Stimulated activated naive CD8-positive, alpha-beta T cell treated with anti-CD3 and anti-CD28 coated beads, Interleukin-15, Interleukin-2, amounts not matched to agents 100 ng/mL and 50 ng/mL, for 24 hours (primary cell): ENCODE measurements around the gene NFATC2.

ENCODE experiments used
- H3K27ac Mint-ChIP-seq: one replicate; pipeline ENCODE4 v1.8.0; 2021; ENCODE audit warnings: mild to moderate bottlenecking, mixed read lengths
- H3K27me3 Mint-ChIP-seq: one replicate; pipeline ENCODE4 v1.8.0; 2021; ENCODE audit warnings: mixed read lengths
- H3K36me3 Mint-ChIP-seq: one replicate; pipeline ENCODE4 v1.8.0; 2021; ENCODE audit warnings: low read depth, mixed read lengths
- H3K4me1 Mint-ChIP-seq: one replicate; pipeline ENCODE4 v1.8.0; 2021; ENCODE audit warnings: low read depth, mixed read lengths
- H3K4me3 Mint-ChIP-seq: one replicate; pipeline ENCODE4 v1.8.0; 2021; ENCODE audit warnings: mild to moderate bottlenecking, mixed read lengths
- H3K9me3 Mint-ChIP-seq: one replicate; pipeline ENCODE4 v1.8.0; 2021; ENCODE audit warnings: mixed read lengths

The NFATC2 gene

DNA sequence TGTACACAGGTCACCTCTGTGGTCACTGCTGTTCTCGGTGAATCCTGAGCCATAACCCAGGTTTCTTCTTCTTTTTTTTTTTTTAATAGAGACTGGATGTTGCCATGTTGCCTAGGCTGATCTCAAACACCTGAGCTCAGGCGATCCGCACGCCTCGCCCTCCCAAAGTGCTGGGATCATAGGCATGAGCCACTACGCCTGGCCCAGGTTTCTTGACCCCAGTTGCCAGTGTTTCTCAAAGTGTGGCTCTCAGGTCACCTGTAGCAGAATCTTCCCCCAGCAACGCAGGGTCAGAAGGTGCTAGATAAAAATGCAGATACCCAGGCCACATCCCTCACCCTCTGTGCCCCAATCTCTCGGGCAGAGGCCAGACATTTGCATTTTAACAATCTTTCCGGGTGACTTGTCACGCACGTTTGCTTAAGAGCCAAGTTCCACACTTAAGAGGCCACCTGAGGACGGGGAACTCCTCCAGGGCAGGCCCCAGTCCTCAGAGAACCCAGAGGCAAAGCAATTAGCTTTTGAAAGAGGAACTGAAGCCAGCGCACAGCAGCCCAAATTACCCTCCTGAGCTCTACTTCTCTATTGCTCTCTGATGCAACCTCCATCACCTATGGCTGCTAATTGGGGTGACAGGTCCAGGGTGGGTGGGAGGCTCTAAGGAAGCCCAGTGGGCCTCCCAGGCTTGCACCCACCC, 81.8 kb downstream of the NFATC2 start:
- peaks cover 50% of the 10 kb centered on the region for H3K36me3 Mint-ChIP-seq

DNA sequence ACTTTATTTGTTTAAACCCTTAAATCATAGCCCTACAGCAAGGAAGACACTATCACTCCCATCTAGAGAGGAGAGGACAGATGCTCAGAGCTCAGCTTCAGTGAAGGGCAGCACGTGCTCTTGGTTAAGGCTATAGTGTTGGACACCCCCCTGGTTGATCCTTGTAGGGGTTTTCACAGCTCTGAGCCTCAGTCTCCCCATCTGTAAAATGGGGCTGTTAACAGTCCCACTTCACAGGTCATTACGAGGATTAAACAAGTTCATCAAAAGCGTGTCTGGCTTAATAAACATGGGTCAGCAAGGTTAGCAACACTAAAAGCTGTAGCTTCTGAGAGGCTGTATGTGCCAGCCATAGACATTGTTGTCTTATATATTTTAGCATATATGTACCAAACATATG, 82.4 kb downstream of the NFATC2 start:
- no peaks in the 10 kb centered on the region for H3K9me3 Mint-ChIP-seq
- H3K27ac Mint-ChIP-seq, result no peak overlapping the region
- H3K27me3 Mint-ChIP-seq, result no peaks in the 10 kb centered on the region
- peaks cover 50% of the 10 kb centered on the region for H3K36me3 Mint-ChIP-seq
- peaks cover 47% of the 10 kb centered on the region for H3K4me1 Mint-ChIP-seq
- no peak overlapping the region for H3K4me3 Mint-ChIP-seq

More for the DNA sequence above, 81.8 kb downstream of the NFATC2 start:
- no peaks in the 10 kb centered on the region for H3K27me3 Mint-ChIP-seq
- no peaks in the 10 kb centered on the region for H3K9me3 Mint-ChIP-seq
- no peak overlapping the region for H3K4me3 Mint-ChIP-seq
- H3K27ac Mint-ChIP-seq, result peak overlapping the region; percentile 23
- H3K4me1 Mint-ChIP-seq, result peaks cover 43% of the 10 kb centered on the region

DNA sequence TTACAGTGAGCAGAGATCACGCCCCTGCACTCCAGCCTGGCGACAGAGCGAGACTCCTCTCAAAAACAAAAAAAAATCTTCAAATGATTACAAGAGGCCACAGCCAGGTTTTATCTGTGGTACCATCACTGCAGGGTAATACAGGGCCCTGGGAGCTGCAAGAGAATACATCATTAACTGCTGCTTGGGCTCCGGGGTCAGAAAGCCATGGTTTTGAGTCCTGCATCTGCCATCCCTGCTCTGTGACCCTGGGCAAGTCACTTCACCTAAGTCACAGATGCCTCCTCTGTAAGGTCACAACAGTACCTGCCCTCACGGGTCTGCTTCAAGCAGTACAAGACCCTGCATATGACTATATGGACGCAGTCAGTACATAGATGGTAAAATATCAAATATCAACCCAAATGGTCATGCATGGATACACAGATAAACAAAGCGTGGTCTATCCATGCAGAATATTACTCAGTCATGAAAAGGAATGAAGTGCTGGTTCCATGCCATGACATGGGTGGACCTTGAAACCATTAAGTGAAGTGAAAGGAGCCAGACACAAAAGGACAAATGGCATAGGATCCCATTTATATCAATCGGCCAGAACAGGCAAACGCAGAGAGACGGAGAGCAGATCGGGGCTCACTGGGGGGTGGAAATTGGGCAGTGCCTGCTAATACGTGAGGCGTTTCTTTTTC, 83.6 kb downstream of the NFATC2 start:
- no peak overlapping the region for H3K27ac Mint-ChIP-seq
- no peak overlapping the region for H3K4me3 Mint-ChIP-seq
- no peaks in the 10 kb centered on the region for H3K9me3 Mint-ChIP-seq
- H3K4me1 Mint-ChIP-seq, result peaks cover 43% of the 10 kb centered on the region
- no peaks in the 10 kb centered on the region for H3K27me3 Mint-ChIP-seq
- H3K36me3 Mint-ChIP-seq, result peaks cover 54% of the 10 kb centered on the region

DNA sequence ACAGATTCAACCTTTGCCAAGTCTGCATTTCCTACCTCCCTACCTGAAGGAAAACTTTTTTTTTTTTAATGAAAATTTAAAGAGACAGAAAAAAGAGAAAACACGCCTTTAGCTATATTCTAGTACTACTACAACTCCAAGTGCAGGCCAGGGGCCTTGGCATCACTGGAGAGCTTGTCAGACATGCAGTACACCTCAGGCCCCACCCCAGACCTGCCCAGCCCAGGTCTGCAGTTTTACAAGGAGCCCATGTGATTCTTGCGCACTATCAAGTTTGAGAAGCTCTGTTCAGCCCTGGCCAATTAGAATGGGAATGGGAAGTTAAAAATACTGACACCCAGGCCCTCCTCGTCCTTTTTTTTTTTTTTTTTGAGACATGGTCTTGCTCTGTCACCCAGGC, 85.0 kb downstream of the NFATC2 start:
- Mint-ChIP-seq H3K4me3 (no peak overlapping the region), H3K36me3 (peaks cover 57% of the 10 kb centered on the region), H3K4me1 (peaks cover 35% of the 10 kb centered on the region), H3K27me3 (no peaks in the 10 kb centered on the region), H3K9me3 (no peaks in the 10 kb centered on the region), H3K27ac (peak overlapping the region; percentile 65)

DNA sequence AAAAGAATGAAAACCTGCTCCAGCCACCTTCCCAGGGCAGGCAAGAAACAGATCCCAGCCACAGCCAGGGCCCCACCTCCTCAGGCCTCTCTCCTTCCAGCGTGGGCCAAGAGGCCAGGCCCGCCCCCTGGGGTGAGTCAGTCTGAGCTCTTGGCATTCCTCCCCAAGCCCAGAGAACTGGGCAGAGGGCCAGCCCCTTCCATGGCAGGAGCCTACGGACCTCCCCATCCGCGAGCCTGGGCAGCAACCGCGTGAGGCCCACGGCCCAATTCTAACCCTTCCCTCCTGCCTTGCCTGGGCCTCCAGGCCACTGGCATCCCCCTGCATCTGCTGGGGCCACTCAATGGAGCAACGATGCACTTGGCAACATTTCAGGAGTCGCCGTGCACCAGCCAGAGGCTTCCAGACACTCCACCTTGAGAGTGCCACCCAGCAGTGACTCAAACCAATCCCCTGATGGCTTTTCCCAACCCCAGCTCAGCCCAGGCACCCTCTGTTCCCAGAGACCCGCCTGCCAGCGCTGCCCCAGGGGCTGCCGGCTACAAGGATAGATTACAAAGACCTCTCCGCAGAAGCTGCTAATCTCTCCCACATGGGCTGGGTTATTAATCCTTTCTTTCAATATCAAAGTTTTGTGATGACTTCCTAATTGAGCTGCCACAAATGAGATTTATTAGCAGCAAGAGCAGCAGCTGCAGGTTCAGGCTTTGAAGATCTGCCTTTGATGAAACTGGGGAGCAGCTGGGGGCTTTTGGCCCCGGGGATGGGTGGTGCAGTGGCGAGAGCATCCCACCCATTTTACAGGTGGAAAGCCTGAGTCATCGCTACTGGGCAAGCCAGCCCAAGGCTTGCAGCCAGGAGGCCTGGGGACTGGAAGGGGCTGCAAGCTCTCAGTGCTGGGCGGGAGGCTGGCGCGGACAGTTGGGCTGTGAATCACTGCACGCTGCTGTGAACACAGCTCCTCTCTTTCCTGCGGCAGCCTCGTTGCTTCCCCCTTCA, 85.7 kb downstream of the NFATC2 start:
- peaks cover 35% of the 10 kb centered on the region for H3K4me1 Mint-ChIP-seq
- no peaks in the 10 kb centered on the region for H3K27me3 Mint-ChIP-seq
- H3K4me3 Mint-ChIP-seq, result peak overlapping the region; percentile 30
- H3K27ac Mint-ChIP-seq, result peak overlapping the region; percentile 65
- no peaks in the 10 kb centered on the region for H3K9me3 Mint-ChIP-seq
- peaks cover 62% of the 10 kb centered on the region for H3K36me3 Mint-ChIP-seq

DNA sequence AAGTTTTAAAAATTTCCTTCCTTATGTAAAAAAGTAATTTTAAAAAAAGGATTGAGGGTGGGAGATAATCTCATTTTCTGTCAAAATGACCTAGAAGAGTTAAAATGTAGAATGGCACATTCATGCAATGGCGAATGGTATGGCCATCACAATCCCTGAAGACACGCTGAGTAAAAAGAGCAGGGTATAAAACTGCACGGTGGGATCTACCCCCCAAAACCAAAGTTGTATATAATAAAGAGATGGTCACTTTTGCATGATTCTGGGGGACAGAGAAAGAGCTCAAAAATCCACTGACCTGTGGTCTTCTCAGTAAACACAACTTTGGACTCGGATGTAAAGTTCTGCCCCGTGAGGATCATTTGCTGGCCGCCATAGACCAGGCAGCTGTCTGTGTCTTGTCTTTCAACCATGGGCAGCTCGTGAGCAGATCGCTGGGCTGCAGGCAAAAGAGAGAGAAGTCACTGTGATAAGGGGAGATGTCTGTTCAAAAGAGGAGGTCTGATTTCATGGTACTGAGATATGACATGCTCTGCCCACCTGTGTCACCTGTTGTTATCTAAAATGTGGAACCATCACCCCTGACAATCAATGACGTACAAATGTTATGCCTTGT, 88.2 kb downstream of the NFATC2 start:
- H3K27me3 Mint-ChIP-seq, result no peaks in the 10 kb centered on the region
- no peak overlapping the region for H3K4me3 Mint-ChIP-seq
- H3K4me1 Mint-ChIP-seq, result peaks cover 28% of the 10 kb centered on the region
- H3K36me3 Mint-ChIP-seq, result peaks cover 59% of the 10 kb centered on the region
- H3K9me3 Mint-ChIP-seq, result no peaks in the 10 kb centered on the region
- H3K27ac Mint-ChIP-seq, result no peak overlapping the region

- H3K27me3 Mint-ChIP-seq, result no peaks in the 10 kb centered on the region
- H3K4me1 Mint-ChIP-seq, result peaks cover 22% of the 10 kb centered on the region
- peak overlapping the region; percentile 38 for H3K27ac Mint-ChIP-seq
- H3K4me3 Mint-ChIP-seq, result no peak overlapping the region
- H3K9me3 Mint-ChIP-seq, result no peaks in the 10 kb centered on the region
- peaks cover 63% of the 10 kb centered on the region for H3K36me3 Mint-ChIP-seq
Measured at GRCh38 chr20:51452734-51453365, 89.7 kb downstream of the NFATC2 start.

GRCh38 chr20:51452091-51452613, 90.4 kb downstream of the NFATC2 start:
- Mint-ChIP-seq H3K36me3 (peaks cover 66% of the 10 kb centered on the region), H3K27ac (peak overlapping the region; percentile 38), H3K9me3 (no peaks in the 10 kb centered on the region), H3K4me3 (no peak overlapping the region), H3K4me1 (peaks cover 22% of the 10 kb centered on the region), H3K27me3 (no peaks in the 10 kb centered on the region)

GRCh38 chr20:51451484-51451883, 91.0 kb downstream of the NFATC2 start:
- H3K4me3 Mint-ChIP-seq, result no peak overlapping the region
- no peaks in the 10 kb centered on the region for H3K9me3 Mint-ChIP-seq
- H3K27me3 Mint-ChIP-seq, result no peaks in the 10 kb centered on the region
- H3K36me3 Mint-ChIP-seq, result peaks cover 65% of the 10 kb centered on the region
- H3K27ac Mint-ChIP-seq, result peak overlapping the region; percentile 57
- H3K4me1 Mint-ChIP-seq, result peaks cover 22% of the 10 kb centered on the region

- H3K36me3 Mint-ChIP-seq, result peaks cover 70% of the 10 kb centered on the region
- no peak overlapping the region for H3K4me3 Mint-ChIP-seq
- peaks cover 22% of the 10 kb centered on the region for H3K4me1 Mint-ChIP-seq
- no peaks in the 10 kb centered on the region for H3K27me3 Mint-ChIP-seq
- H3K27ac Mint-ChIP-seq, result peak overlapping the region; percentile 57
- H3K9me3 Mint-ChIP-seq, result no peaks in the 10 kb centered on the region
Measured at GRCh38 chr20:51450984-51451383, 91.5 kb downstream of the NFATC2 start.

- H3K36me3 Mint-ChIP-seq, result peaks cover 73% of the 10 kb centered on the region
- H3K27me3 Mint-ChIP-seq, result no peaks in the 10 kb centered on the region
- H3K4me1 Mint-ChIP-seq, result peaks cover 23% of the 10 kb centered on the region
- no peak overlapping the region for H3K4me3 Mint-ChIP-seq
- H3K9me3 Mint-ChIP-seq, result no peaks in the 10 kb centered on the region
- H3K27ac Mint-ChIP-seq, result no peak overlapping the region
Measured at GRCh38 chr20:51450221-51450712, 92.3 kb downstream of the NFATC2 start.

- Mint-ChIP-seq H3K27ac (no peak overlapping the region), H3K27me3 (no peaks in the 10 kb centered on the region), H3K4me1 (peaks cover 28% of the 10 kb centered on the region), H3K4me3 (no peak overlapping the region), H3K9me3 (no peaks in the 10 kb centered on the region), H3K36me3 (peaks cover 73% of the 10 kb centered on the region)
Measured at GRCh38 chr20:51449498-51450220, 92.9 kb downstream of the NFATC2 start.

- Mint-ChIP-seq H3K4me1 (peaks cover 34% of the 10 kb centered on the region), H3K9me3 (no peaks in the 10 kb centered on the region), H3K27ac (peak overlapping the region; percentile 67), H3K4me3 (no peak overlapping the region), H3K36me3 (peaks cover 72% of the 10 kb centered on the region), H3K27me3 (no peaks in the 10 kb centered on the region)
Measured at GRCh38 chr20:51447765-51448148, 94.8 kb downstream of the NFATC2 start.
